ENCODE data around the gene SHTN1. TPM values are rescaled to one million over a fixed set of nuclear protein-coding genes. Genes with fewer than 3 reads are reported as not detected.

SHTN1 gene
- total RNA-seq, 2 experiments from 2014 or later: not detected

DNA sequence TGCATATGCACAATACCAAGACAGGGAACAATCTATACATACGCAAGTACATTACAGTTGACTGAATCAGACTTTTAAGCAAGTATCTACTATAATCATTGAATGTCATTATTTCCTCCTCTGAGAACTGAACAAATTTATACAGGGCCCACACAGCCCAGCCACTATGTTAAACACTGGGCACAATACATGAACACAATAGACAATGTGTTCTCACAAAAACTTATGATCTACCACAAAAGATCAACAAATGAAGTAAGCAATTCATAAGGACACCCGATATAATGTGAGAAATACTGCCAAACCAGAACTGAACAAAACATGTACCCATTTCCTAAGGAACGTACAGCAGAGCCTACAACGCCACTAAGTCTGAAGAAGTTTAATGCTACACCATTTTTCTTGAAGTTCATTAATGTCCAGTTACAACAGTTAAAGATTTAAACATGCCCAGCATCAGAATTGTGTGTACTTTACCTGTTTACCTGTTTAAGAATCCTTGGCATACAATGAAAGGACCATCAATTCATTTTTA, 31.5 kb downstream of the SHTN1 start:
- no peaks in the 10 kb centered on the region for H3K4me1 Mint-ChIP-seq
- no peaks in the 10 kb centered on the region for H3K9me3 Mint-ChIP-seq (ENCODE audit: low read depth)
- no peaks in the 10 kb centered on the region for H3K27me3 Mint-ChIP-seq
- no peak overlapping the region for H3K4me3 Mint-ChIP-seq
- CTCF ChIA-PET: no interaction called here
- ATAC-seq: no peak
- no peak overlapping the region for H3K27ac Mint-ChIP-seq
- no peaks in the 10 kb centered on the region for H3K36me3 Mint-ChIP-seq
- DNase-seq: no peak

DNA sequence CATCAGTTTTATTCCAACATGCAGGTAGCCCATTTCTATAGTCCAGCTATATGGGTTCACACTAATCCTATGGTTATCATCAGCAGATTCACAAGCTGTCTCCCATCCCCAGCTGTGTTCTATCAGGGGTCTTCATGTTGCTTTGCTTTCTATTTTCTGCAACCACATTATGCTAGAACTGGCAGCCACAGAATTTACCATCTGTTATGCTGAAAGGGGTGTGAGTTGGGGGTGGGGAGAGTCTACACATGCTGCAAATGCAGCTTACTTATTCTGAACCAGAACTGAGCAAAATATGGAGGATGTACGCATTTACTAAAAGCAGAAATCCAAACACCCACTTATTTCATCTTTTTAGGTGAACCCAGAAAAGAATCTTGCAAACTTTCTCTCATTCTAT, 32.9 kb downstream of the SHTN1 start:
- ATAC-seq: no peak
- CTCF ChIA-PET: no interaction called here
- Mint-ChIP-seq H3K27ac (no peak overlapping the region), H3K4me1 (no peaks in the 10 kb centered on the region), H3K9me3 (ENCODE audit: low read depth) (no peaks in the 10 kb centered on the region), H3K27me3 (no peaks in the 10 kb centered on the region), H3K36me3 (no peaks in the 10 kb centered on the region), H3K4me3 (no peak overlapping the region)
- DNase-seq: no peak

DNA sequence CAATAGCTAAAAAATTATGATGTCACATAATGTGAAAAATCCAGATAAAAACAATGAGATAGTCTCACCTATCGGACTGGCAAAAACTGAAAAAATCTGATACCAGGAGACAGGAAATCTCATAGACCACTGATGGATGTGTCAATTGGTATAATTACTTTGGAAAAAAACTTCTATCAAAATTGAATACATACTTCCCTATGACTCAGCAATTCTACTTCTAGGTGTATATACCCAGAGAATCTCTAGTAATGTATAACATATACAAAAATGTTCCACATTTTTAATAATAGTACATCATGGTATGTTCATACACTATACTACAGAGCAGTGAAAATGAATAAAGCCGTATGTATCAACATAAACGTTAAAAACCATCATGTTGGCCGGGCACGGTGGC, 34.9 kb downstream of the SHTN1 start:
- DNase-seq (no peak), ATAC-seq (no peak)
- Mint-ChIP-seq H3K27me3 (no peaks in the 10 kb centered on the region), H3K4me3 (no peak overlapping the region), H3K27ac (no peak overlapping the region), H3K4me1 (no peaks in the 10 kb centered on the region), H3K9me3 (ENCODE audit: low read depth) (no peaks in the 10 kb centered on the region), H3K36me3 (no peaks in the 10 kb centered on the region)
- CTCF ChIA-PET: no interaction called here

DNA sequence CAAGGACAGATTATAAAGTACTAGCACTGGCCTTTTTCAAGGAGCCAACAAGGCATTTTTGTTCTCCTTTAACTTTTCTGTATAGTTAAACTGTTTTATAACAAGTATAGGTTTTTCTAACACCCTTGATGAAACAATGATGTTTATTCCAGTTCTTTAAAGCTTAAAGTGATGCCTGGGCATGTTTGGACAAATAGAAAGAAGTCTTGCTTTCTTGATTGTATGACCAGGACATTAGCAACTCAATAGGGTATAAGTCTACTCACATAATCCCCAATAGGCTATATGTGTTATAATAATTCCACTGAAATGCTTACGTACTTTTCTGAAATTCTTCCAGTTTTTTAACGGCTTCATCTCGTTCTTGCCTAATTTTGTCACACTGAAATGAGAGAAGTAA, 36.7 kb downstream of the SHTN1 start:
- no peak for ATAC-seq
- Mint-ChIP-seq H3K27ac (no peak overlapping the region), H3K27me3 (no peaks in the 10 kb centered on the region), H3K9me3 (ENCODE audit: low read depth) (no peaks in the 10 kb centered on the region), H3K4me3 (no peak overlapping the region), H3K4me1 (no peaks in the 10 kb centered on the region), H3K36me3 (no peaks in the 10 kb centered on the region)
- CTCF ChIA-PET: no interaction called here
- DNase-seq: no peak

DNA sequence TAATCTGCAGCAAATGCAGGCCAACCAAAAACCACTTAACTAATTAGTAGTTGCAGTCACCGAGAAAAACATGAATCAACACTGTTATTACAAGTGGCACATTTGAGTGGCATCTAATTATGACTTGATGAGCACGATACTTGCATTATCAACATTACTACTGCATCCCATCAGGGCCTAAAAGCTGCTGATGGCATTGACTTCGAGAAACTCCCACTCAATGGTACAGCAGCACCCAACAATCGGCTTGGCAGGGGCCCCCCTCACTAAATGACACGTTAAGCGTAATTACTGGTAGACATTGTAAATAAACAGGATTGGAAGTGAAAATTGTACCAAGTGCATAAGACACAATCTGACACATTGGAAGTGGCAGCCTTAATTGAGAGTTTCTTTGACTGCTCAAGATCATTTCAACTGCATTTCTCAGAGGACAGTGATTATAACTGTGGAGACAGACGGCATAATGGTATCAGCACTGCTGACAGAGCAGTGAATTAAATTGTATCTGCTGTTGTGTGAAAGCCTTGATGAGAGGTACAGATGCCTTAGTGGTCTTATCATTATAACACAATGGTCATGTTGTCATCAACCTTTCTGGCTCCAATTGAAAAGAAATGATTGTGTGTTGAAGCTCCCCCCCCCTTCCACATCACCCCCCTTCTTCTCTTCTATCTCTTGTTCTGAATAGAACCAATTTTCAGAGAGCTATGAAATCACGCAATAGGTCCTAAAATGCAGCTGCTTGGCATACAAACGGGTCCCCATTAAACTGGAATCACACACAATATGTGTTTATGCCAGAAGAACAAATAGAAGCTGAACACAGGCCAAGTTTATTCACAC, 43.4 kb downstream of the SHTN1 start:
- H3K4me3 Mint-ChIP-seq: no peak overlapping the region
- H3K4me1 Mint-ChIP-seq: no peaks in the 10 kb centered on the region
- CTCF ChIA-PET: no interaction called here
- no peaks in the 10 kb centered on the region for H3K27me3 Mint-ChIP-seq
- no peak for ATAC-seq
- H3K9me3 Mint-ChIP-seq (ENCODE audit: low read depth): no peaks in the 10 kb centered on the region
- H3K27ac Mint-ChIP-seq: no peak overlapping the region
- DNase-seq: no peak
- H3K36me3 Mint-ChIP-seq: no peaks in the 10 kb centered on the region

DNA sequence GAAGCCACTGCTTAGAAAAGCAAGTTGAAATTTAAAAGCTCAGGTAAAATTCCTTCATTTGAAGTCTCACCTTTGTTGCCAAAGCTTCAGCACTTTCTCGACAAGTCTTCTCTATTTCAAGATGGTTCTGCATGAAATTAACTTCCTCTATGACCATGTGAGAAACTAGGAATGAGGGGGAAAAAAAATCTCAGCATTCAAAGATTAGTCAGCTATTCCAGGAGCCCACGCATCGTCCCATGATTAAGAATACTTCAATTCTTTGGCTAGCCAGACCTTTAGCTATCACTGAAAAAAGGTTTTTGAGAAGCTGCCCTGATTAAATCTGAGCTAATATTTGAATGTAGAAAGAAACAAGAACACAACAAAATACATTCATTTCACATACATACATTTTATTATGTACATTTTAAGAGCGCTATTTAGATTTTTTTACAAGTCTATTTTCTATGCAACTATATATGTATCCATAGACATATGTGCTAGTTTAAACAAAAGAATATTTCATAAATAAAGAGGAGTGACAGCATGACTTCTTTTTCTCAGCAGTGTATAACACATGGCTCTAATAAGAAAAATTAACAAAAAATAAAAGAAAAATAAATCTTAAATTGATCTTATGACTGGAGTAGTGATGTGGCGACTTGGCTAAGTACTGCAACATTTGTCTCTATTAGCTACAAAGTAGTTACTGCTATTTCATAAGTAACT, 44.8 kb downstream of the SHTN1 start:
- H3K27me3 Mint-ChIP-seq: no peaks in the 10 kb centered on the region
- H3K27ac Mint-ChIP-seq: no peak overlapping the region
- H3K4me1 Mint-ChIP-seq: no peaks in the 10 kb centered on the region
- CTCF ChIA-PET: no interaction called here
- no peaks in the 10 kb centered on the region for H3K9me3 Mint-ChIP-seq (ENCODE audit: low read depth)
- no peak for ATAC-seq
- H3K36me3 Mint-ChIP-seq: no peaks in the 10 kb centered on the region
- DNase-seq: no peak
- H3K4me3 Mint-ChIP-seq: no peak overlapping the region

DNA sequence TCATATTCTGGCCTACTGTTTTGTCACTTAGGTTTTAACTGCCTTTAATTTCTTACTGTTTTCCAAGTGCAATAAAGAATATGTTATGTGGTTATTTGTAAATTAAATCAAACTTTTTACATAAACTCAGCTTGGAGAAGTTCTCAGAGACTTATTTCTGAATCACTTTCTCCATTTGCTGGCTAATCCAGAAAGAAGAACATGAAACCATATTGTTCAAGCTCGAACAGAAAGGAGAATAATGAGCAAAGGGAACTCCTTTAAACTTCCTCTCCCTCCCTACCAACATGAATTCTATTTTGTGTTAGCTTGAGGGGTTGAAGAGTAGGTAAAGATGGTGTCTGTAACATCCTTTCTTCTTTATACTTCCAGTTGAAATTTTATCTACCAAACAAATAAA, 52.3 kb downstream of the SHTN1 start:
- no peaks in the 10 kb centered on the region for H3K36me3 Mint-ChIP-seq
- ATAC-seq (no peak), DNase-seq (no peak)
- H3K27ac Mint-ChIP-seq: no peak overlapping the region
- no peaks in the 10 kb centered on the region for H3K27me3 Mint-ChIP-seq
- peaks cover 2% of the 10 kb centered on the region for H3K4me1 Mint-ChIP-seq
- H3K9me3 Mint-ChIP-seq (ENCODE audit: low read depth): no peaks in the 10 kb centered on the region
- no peak overlapping the region for H3K4me3 Mint-ChIP-seq
- CTCF ChIA-PET: no interaction called here

DNA sequence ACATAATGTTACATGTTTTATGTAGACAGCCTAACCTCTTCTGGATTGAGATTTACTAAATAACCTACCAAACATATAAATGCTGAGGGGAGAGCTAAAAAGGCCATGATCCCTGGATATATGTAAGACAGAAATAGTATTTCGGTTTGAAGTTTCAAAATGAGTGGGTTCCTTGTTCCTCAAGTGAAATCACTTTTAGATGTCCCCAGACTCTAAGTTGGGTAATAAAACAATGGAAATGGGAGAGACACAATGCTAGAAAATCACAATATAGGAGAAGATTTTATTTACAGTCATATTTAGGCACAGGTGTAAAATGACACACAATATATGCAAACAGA, 56.5 kb downstream of the SHTN1 start:
- DNase-seq (no peak), ATAC-seq (no peak)
- Mint-ChIP-seq H3K27me3 (no peaks in the 10 kb centered on the region), H3K4me3 (no peak overlapping the region), H3K9me3 (ENCODE audit: low read depth) (no peaks in the 10 kb centered on the region), H3K4me1 (peaks cover 2% of the 10 kb centered on the region), H3K27ac (no peak overlapping the region), H3K36me3 (no peaks in the 10 kb centered on the region)
- CTCF ChIA-PET: no interaction called here

DNA sequence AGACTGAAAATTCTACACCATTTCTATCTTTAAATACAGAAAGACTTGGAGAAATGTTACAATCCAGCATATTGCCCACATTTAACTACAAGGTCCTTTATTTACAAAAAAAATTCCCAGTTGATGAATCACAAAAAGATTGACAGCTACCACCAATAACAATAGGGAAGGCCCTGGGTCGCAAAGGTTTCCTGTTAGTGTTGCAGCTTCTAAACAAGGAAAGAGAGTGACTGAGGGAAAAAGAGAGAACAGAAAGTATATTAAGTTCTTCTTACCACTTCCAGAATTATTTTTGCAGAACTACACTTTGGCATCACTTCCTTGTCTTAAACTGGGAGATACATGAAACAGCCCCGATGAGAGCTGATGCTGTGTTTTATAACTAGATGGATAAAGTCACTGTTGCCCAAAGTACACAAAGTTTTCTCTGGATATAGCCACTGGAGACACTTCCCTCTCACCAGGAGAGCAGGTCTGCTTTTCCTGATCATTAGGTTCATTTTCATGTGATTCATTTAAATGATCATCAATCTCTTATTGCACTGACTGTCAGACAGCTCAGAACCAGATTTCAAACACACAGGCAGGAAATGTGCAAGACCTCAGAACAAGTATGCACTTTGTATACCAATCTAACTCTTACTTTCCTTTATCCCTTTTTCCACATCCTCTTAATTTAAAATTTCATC, 57.0 kb downstream of the SHTN1 start:
- CTCF ChIA-PET: no interaction called here
- no peaks in the 10 kb centered on the region for H3K36me3 Mint-ChIP-seq
- no peaks in the 10 kb centered on the region for H3K9me3 Mint-ChIP-seq (ENCODE audit: low read depth)
- H3K4me1 Mint-ChIP-seq: peaks cover 2% of the 10 kb centered on the region
- no peak overlapping the region for H3K4me3 Mint-ChIP-seq
- no peaks in the 10 kb centered on the region for H3K27me3 Mint-ChIP-seq
- H3K27ac Mint-ChIP-seq: no peak overlapping the region
- no peak for ATAC-seq
- DNase-seq: no peak

DNA sequence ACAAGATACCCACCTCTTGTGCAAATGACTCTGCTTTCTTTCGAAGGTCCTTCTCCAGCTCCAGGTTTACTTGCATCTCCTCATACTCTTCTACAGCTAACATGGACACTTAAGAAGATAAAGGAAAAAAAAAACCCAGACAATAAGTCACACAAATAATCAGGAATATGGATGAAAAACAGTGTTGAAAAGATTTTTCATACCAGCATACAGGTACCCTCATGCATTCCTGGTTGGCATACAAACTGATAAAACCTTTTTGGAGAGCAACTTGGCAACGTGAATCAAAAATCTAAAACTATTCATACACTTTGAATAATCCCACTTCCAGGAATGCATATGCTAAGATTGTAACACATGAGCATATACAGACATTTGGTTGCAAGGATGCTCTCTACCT, 60.1 kb downstream of the SHTN1 start:
- DNase-seq (no peak), ATAC-seq (no peak)
- H3K27me3 Mint-ChIP-seq: no peaks in the 10 kb centered on the region
- H3K4me1 Mint-ChIP-seq: peaks cover 2% of the 10 kb centered on the region
- H3K4me3 Mint-ChIP-seq: no peak overlapping the region
- H3K27ac Mint-ChIP-seq: no peak overlapping the region
- no peaks in the 10 kb centered on the region for H3K36me3 Mint-ChIP-seq
- H3K9me3 Mint-ChIP-seq (ENCODE audit: low read depth): no peaks in the 10 kb centered on the region
- CTCF ChIA-PET: no interaction called here

DNA sequence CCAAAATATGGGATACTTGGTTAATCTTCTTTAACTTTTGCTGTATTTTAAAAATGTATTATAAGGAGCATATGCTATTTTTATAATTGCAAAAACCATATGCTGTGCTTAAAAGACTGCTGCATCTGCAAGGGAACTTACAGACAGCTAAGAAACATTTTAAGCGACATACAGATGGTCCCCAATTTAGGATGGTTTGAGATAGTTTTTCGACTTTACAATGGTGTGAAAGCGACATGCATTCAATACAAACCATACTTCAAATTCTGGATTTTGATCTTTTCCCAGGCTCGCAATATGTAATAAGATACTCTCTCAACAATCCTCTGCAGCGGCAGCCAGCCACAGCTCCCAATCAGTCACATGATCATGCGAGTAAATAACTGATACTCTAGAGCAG, 73.2 kb downstream of the SHTN1 start:
- H3K36me3 Mint-ChIP-seq: no peaks in the 10 kb centered on the region
- H3K4me1 Mint-ChIP-seq: no peaks in the 10 kb centered on the region
- DNase-seq: no peak
- no peaks in the 10 kb centered on the region for H3K9me3 Mint-ChIP-seq (ENCODE audit: low read depth)
- H3K4me3 Mint-ChIP-seq: no peak overlapping the region
- H3K27me3 Mint-ChIP-seq: no peaks in the 10 kb centered on the region
- no peak overlapping the region for H3K27ac Mint-ChIP-seq
- CTCF ChIA-PET: no interaction called here
- no peak for ATAC-seq

DNA sequence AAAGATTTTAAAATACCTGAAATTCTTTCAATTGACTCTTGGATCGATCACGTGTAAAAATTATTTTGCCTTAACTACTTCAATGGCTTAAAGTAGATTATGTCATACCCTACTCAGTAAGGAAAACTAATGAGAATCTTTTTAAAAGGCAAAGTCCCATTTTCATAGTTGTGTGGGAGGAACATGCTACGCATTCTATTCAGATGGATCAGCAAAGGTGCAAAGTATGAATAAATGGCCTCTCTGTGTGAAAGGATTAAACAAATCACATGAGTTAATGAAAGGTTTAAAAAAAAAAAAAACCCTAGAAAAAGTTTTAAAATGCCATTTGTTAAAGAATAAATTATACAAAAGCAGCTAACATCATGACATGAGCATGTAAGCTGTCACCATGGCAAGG, 78.6 kb downstream of the SHTN1 start:
- Mint-ChIP-seq H3K27ac (no peak overlapping the region), H3K9me3 (ENCODE audit: low read depth) (no peaks in the 10 kb centered on the region), H3K27me3 (no peaks in the 10 kb centered on the region), H3K4me1 (no peaks in the 10 kb centered on the region), H3K4me3 (no peak overlapping the region), H3K36me3 (no peaks in the 10 kb centered on the region)
- CTCF ChIA-PET: no interaction called here
- ATAC-seq: no peak
- DNase-seq: no peak

DNA sequence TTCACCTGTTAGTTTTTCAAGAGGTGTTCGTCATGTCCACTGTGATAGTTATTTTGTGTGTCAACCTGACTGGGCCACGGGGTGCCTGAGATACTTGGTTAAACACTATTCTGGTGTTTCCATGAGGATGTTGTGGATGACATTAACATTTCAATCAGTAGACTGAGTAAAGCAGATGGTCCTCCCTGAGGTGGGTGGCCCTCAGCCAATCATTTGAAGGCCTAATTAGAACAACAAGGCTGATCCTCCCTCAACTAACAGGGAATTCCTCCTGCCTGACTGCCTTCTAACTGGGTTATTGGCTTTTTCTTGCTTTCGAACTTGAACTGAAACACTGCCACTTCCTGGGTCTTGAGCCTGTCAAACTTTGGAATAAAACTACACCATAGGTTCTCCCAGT, 79.9 kb downstream of the SHTN1 start:
- H3K4me3 Mint-ChIP-seq: no peak overlapping the region
- no peaks in the 10 kb centered on the region for H3K27me3 Mint-ChIP-seq
- no peaks in the 10 kb centered on the region for H3K36me3 Mint-ChIP-seq
- CTCF ChIA-PET: no interaction called here
- no peaks in the 10 kb centered on the region for H3K9me3 Mint-ChIP-seq (ENCODE audit: low read depth)
- DNase-seq (no peak), ATAC-seq (no peak)
- H3K4me1 Mint-ChIP-seq: no peaks in the 10 kb centered on the region
- H3K27ac Mint-ChIP-seq: no peak overlapping the region

DNA sequence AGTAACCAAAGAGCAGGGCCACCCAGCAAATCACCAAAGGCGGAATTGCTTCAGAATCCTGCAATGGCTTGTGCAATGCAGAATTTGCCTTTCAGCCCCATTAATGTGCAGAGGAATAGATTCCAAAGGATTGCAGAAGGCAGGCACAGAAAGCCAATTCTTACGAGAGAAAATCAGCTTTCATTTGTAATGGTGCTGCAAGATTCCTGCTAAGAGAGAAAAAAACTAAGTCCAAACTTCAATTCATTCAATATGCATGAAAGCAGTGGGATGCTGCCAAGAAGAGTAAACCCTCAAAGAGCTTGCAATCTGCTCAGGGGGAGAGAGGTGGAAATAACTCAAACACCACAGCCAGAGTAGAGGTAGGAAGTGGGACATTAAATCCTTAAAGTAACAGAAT, 85.3 kb downstream of the SHTN1 start:
- DNase-seq: no peak
- Mint-ChIP-seq H3K4me1 (no peaks in the 10 kb centered on the region), H3K27me3 (no peaks in the 10 kb centered on the region), H3K9me3 (ENCODE audit: low read depth) (no peaks in the 10 kb centered on the region), H3K4me3 (no peak overlapping the region), H3K27ac (no peak overlapping the region), H3K36me3 (no peaks in the 10 kb centered on the region)
- CTCF ChIA-PET: no interaction called here
- ATAC-seq: no peak
